ENCODE measurements around the gene KDELR1. TPM values are rescaled to one million over a fixed set of nuclear protein-coding genes. Genes with fewer than 3 reads are reported as not detected.

Gene KDELR1
- total RNA-seq, 1 donor from 2014 or later: 251 TPM

DNA sequence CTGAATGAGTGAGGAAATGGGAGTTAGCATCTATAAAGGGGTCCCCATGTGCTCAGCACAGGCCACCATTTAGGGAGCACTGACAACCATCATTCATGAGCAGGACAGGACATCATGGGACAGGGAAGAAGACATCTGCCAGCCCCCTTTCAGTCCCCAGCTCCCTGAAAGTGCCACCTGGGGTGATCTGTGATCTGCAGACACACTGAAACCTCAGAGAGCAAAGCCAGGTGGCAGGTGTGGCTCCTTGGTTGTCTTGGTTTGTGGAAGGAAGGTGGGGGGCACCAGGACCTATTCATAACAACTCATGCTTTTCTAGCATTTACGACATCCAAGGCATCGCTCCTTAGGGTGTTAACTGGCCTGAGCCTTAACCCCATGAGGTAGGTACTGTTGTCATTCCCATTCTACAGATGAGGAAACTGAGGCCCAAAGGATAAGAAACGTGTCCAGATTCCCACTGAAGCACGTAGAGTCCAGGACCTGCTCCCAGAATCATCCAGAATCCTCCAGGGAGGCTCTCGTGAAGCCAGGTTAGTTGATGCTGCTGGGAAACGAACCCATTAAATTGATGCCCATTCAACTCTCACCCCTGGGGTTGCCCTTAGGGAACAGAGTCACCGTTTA lies 5.8 kb downstream of the KDELR1 start:
- Mint-ChIP-seq H3K27ac (ENCODE audit: unreplicated experiment) (peak overlapping the region; percentile 32), H3K4me3 (ENCODE audit: unreplicated experiment) (no peak overlapping the region), H3K27me3 (ENCODE audit: low read depth) (no peaks in the 10 kb centered on the region), H3K9me3 (ENCODE audit: low read depth) (no peaks in the 10 kb centered on the region), H3K4me1 (ENCODE audit: low read depth) (peaks cover 10% of the 10 kb centered on the region), H3K36me3 (ENCODE audit: low read depth) (peaks cover 39% of the 10 kb centered on the region)
- DNase-seq (ENCODE audit: low spot score): no peak
- TF ChIP-seq, protein P1, sequence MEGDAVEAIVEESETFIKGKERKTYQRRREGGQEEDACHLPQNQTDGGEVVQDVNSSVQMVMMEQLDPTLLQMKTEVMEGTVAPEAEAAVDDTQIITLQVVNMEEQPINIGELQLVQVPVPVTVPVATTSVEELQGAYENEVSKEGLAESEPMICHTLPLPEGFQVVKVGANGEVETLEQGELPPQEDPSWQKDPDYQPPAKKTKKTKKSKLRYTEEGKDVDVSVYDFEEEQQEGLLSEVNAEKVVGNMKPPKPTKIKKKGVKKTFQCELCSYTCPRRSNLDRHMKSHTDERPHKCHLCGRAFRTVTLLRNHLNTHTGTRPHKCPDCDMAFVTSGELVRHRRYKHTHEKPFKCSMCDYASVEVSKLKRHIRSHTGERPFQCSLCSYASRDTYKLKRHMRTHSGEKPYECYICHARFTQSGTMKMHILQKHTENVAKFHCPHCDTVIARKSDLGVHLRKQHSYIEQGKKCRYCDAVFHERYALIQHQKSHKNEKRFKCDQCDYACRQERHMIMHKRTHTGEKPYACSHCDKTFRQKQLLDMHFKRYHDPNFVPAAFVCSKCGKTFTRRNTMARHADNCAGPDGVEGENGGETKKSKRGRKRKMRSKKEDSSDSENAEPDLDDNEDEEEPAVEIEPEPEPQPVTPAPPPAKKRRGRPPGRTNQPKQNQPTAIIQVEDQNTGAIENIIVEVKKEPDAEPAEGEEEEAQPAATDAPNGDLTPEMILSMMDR (IDR thresholded peaks at IDR 0.05): no peak

DNA sequence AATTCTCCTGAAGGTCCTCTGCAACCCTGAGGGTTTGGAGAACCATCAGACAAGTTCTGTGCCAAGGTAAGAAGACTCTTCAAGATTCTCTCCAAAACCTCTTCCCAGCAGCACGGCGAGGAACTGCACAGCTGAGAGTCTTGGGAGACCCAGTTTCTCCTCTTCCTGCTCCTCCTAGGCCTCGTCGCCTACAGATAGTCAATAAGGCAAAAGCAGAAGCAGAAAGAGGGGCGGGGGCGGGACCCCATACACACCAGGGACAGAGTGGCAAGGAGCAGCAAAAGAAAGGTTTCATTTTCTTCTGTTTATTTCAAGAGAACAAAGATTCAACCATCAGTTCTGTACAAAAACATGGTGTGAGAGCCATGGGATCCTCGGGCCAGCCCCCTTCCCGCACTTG lies 9.1 kb downstream of the KDELR1 start:
- Mint-ChIP-seq H3K27me3 (ENCODE audit: low read depth) (no peaks in the 10 kb centered on the region), H3K4me1 (ENCODE audit: low read depth) (no peaks in the 10 kb centered on the region), H3K27ac (ENCODE audit: unreplicated experiment) (no peak overlapping the region), H3K36me3 (ENCODE audit: low read depth) (peaks cover 31% of the 10 kb centered on the region), H3K4me3 (ENCODE audit: unreplicated experiment) (no peak overlapping the region), H3K9me3 (ENCODE audit: low read depth) (no peaks in the 10 kb centered on the region)
- no peak for DNase-seq (ENCODE audit: low spot score)
- TF ChIP-seq, protein P1 (IDR thresholded peaks at IDR 0.05): no peak

DNA sequence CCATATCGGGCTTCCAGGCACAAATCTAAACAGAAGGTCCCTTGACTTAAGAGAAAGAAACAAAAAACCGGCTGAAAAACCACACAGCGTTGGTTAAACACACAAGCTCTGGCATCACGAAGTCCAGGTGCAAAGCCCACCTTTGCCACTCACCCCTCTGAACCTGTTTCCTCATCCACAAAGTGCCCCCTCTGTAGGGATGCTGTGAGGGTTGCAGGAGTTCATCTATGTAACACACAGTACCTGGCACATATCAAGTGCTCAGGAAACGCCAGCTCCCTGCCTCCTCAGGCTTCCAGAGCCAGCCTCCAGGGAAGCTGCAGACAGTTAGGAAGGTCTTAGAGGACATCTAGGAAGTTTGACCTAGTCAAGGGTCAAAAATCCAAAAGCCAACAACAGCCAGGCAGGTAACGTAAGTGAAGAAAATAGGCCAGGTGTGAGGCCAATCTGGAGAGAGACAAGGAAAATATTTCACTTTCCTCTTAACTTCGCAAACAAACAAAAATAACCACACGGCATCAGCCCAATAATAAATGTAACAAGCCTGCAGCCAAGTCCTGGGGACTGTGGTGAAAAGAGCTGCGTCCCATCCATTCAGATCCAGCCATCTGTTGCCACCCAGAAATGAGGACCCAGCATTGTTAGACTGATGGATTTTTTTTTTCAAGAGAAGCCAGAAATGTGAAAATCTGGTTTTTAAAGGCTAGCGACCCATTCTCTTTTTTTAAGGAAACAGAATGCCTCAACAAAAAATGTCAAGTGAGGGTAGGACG lies 10.0 kb downstream of the KDELR1 start:
- TF ChIP-seq, protein P1 (IDR thresholded peaks at IDR 0.05): no peak
- no peak for DNase-seq (ENCODE audit: low spot score)
- no peaks in the 10 kb centered on the region for H3K4me1 Mint-ChIP-seq (ENCODE audit: low read depth)
- H3K27me3 Mint-ChIP-seq (ENCODE audit: low read depth): no peaks in the 10 kb centered on the region
- H3K4me3 Mint-ChIP-seq (ENCODE audit: unreplicated experiment): no peak overlapping the region
- no peak overlapping the region for H3K27ac Mint-ChIP-seq (ENCODE audit: unreplicated experiment)
- peaks cover 28% of the 10 kb centered on the region for H3K36me3 Mint-ChIP-seq (ENCODE audit: low read depth)
- no peaks in the 10 kb centered on the region for H3K9me3 Mint-ChIP-seq (ENCODE audit: low read depth)

DNA sequence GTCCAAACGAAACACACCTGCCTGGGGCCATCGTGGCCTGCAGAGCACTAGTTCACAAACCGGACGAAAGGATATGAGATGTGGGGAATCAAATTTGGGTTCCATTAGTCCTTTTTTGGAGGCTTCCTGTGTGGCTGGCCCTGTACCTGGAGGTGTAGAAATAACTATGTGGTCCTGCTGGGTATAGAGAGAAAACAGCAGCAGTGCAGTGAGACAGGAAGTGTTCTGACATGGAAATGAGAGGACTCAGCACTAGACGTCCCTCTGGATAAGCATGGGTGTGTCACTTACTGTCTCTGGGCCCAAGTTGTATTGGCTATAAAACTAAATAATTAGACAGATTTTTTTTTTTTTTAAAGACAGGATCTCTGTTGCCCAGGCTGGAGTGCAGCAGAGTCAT lies 12.3 kb downstream of the KDELR1 start:
- no peak for DNase-seq (ENCODE audit: low spot score)
- Mint-ChIP-seq H3K27me3 (ENCODE audit: low read depth) (no peaks in the 10 kb centered on the region), H3K27ac (ENCODE audit: unreplicated experiment) (peak overlapping the region; percentile 71), H3K36me3 (ENCODE audit: low read depth) (peaks cover 16% of the 10 kb centered on the region), H3K4me3 (ENCODE audit: unreplicated experiment) (no peak overlapping the region), H3K9me3 (ENCODE audit: low read depth) (no peaks in the 10 kb centered on the region), H3K4me1 (ENCODE audit: low read depth) (no peaks in the 10 kb centered on the region)
- TF ChIP-seq, protein P1 (IDR thresholded peaks at IDR 0.05): no peak

DNA sequence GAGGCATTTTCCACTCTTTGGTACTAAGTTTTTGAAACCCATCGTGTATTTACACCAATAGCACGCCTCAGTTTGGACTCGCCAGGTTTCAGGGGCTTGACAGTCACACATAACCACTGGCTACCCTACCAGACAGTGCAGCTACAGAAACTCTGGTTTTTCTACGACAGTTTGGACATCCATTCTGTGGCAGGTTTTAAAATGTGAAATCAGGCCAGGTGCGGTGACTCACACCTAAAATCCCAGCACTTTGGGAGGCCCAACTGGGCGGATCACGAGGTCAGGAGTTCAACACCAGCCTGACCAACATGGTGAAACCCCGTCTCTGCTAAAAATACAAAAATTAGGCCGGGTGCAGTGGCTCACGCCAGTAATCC lies 13.2 kb downstream of the KDELR1 start:
- Mint-ChIP-seq H3K4me1 (ENCODE audit: low read depth) (peaks cover 3% of the 10 kb centered on the region), H3K27ac (ENCODE audit: unreplicated experiment) (no peak overlapping the region), H3K9me3 (ENCODE audit: low read depth) (no peaks in the 10 kb centered on the region), H3K4me3 (ENCODE audit: unreplicated experiment) (no peak overlapping the region), H3K27me3 (ENCODE audit: low read depth) (no peaks in the 10 kb centered on the region), H3K36me3 (ENCODE audit: low read depth) (peaks cover 9% of the 10 kb centered on the region)
- TF ChIP-seq, protein P1 (IDR thresholded peaks at IDR 0.05): no peak
- no peak for DNase-seq (ENCODE audit: low spot score)
